ENCODE results near the gene IDUA. TPM values are rescaled to one million over a fixed set of nuclear protein-coding genes. Genes with fewer than 3 reads are reported as not detected.

Gene IDUA
- total RNA-seq, 1 donor from 2014 or later = 37.2 TPM

DNA sequence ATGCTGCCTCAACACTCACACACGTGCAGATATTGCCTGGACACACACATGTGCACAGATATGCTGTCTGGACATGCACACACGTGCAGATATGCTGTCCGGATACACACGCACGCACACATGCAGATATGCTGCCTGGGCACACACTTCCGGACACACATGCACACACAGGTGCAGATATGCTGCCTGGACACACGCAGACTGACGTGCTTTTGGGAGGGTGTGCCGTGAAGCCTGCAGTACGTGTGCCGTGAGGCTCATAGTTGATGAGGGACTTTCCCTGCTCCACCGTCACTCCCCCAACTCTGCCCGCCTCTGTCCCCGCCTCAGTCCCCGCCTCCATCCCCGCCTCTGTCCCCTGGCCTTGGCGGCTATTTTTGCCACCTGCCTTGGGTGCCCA lies 39.3 kb downstream of the IDUA start:
- Mint-ChIP-seq H3K4me1 (ENCODE audit: unreplicated experiment) (no peaks in the 10 kb centered on the region), H3K27ac (no peak overlapping the region), H3K27me3 (no peaks in the 10 kb centered on the region), H3K36me3 (peaks cover 4% of the 10 kb centered on the region), H3K9me3 (no peaks in the 10 kb centered on the region), H3K4me3 (no peak overlapping the region)
- TF ChIP-seq, protein P1, sequence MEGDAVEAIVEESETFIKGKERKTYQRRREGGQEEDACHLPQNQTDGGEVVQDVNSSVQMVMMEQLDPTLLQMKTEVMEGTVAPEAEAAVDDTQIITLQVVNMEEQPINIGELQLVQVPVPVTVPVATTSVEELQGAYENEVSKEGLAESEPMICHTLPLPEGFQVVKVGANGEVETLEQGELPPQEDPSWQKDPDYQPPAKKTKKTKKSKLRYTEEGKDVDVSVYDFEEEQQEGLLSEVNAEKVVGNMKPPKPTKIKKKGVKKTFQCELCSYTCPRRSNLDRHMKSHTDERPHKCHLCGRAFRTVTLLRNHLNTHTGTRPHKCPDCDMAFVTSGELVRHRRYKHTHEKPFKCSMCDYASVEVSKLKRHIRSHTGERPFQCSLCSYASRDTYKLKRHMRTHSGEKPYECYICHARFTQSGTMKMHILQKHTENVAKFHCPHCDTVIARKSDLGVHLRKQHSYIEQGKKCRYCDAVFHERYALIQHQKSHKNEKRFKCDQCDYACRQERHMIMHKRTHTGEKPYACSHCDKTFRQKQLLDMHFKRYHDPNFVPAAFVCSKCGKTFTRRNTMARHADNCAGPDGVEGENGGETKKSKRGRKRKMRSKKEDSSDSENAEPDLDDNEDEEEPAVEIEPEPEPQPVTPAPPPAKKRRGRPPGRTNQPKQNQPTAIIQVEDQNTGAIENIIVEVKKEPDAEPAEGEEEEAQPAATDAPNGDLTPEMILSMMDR (conservative IDR thresholded peaks at IDR 0.05) = no peak
- no peak for DNase-seq (ENCODE audit: extremely low spot score, unreplicated experiment)

DNA sequence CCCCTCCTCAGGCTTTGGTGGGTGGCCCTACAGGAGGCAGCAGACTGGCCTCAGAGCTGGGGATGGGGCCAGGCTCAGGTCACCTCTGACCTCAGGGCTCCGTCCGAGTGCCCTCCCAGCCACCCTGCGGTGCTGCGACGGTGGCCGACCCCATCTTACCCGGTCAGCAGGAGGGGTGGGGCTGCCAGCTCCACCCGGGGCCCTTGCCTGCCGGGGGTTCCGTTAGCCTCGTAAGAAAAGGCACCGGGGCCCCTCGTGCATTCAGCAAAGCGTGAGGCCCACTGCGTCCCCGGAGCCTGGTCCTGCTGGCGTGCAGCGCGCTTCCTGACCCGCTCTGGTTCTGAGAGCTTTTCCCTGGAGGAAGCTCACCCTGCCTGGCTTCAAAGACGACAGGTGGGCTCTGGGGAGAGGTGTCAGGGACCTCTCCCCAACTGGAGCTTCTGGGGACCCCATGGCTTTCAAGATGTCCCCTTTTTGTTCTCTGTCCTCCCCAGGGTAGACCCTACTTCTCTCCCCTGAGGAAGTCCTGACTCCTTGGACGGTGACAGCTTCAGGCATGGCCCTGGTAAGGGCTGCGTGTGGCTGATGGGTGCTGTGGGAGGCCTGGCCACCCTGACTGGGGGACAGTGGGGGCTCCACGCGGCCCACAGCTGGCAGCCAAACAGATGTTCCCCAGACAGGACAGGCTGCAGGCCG lies 40.5 kb downstream of the IDUA start:
- no peaks in the 10 kb centered on the region for H3K27me3 Mint-ChIP-seq
- H3K27ac Mint-ChIP-seq = no peak overlapping the region
- H3K4me1 Mint-ChIP-seq (ENCODE audit: unreplicated experiment) = no peaks in the 10 kb centered on the region
- H3K9me3 Mint-ChIP-seq = no peaks in the 10 kb centered on the region
- H3K36me3 Mint-ChIP-seq = peaks cover 4% of the 10 kb centered on the region
- no peak for DNase-seq (ENCODE audit: extremely low spot score, unreplicated experiment)
- TF ChIP-seq, protein P1 (conservative IDR thresholded peaks at IDR 0.05) = no peak
- no peak overlapping the region for H3K4me3 Mint-ChIP-seq

DNA sequence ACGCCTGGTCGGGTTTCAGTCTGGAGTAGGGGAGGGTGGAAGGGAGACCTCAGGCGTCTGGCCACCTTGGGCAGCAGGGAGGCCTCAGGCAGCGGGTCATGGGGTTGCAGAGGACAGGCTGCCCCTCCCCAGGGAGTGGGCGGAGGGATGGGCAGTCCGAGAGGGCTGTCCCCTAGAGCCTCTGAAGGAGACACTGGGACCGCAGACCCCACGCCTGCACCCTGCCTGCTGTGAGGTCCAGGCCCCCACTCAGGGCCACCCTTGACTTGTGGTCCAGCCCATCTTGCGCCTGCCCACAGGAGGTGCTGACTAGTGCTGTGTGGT lies 41.0 kb downstream of the IDUA start:
- Mint-ChIP-seq H3K9me3 (no peaks in the 10 kb centered on the region), H3K4me3 (no peak overlapping the region), H3K27ac (no peak overlapping the region), H3K36me3 (peaks cover 4% of the 10 kb centered on the region), H3K27me3 (no peaks in the 10 kb centered on the region), H3K4me1 (ENCODE audit: unreplicated experiment) (no peaks in the 10 kb centered on the region)
- TF ChIP-seq, protein P1 (conservative IDR thresholded peaks at IDR 0.05) = no peak
- DNase-seq (ENCODE audit: extremely low spot score, unreplicated experiment) = no peak

DNA sequence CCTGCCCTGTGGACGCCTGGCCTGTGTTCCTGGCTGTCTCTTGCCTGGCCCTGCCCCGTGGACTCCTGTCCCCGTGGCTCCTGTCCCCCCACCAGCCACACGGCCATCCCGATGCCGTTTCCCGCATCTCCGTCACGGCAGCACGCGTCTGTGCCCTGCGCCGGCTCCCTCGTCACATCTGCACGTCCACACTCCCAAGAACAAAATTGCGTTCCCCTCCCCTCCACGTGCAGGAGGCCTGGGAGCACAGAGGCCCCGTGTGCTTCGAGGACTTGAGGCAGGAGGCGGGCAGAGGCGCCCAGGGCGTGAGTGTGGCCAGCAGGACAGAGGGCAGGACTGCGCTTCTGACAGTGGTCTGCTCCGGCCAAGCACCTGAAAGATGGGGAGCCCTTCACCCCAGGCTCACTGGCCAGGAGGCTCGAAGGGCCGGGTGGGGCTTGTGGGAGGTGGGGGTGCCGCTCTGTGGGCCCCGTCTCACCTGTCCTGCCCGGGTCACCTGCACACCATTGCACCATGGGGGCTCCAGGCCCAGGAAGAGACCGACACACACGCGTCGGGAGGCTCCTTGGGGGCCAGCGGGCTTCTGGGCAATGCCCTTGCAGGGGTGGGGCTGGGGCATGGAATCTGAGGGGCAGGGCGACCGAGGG lies 41.9 kb downstream of the IDUA start:
- H3K36me3 Mint-ChIP-seq = peaks cover 4% of the 10 kb centered on the region
- no peak overlapping the region for H3K27ac Mint-ChIP-seq
- TF ChIP-seq, protein P1 (conservative IDR thresholded peaks at IDR 0.05) = no peak
- no peaks in the 10 kb centered on the region for H3K4me1 Mint-ChIP-seq (ENCODE audit: unreplicated experiment)
- H3K4me3 Mint-ChIP-seq = no peak overlapping the region
- H3K27me3 Mint-ChIP-seq = no peaks in the 10 kb centered on the region
- H3K9me3 Mint-ChIP-seq = no peaks in the 10 kb centered on the region
- DNase-seq (ENCODE audit: extremely low spot score, unreplicated experiment) = no peak

DNA sequence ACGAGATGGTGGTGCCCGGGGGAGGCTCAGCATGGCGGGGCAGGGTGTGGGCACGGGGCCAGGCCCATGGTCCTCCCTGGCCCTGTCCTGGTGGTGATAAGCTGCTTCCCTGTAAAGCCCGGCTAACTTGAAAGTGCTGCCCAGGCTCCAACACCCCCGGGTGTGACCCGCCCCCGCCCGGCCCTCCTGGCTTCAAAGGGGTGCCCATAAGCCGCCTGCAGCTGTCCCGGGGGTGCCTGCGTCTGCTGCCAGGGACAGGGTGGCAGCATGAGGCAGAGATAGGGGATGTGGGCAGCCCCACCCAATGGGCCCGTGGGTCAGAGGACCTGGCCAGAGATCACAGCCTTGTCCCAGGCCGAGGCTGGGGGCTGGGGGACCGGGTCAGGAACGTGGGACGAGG lies 42.7 kb downstream of the IDUA start:
- TF ChIP-seq, protein P1 (conservative IDR thresholded peaks at IDR 0.05) = no peak
- no peaks in the 10 kb centered on the region for H3K9me3 Mint-ChIP-seq
- no peak overlapping the region for H3K4me3 Mint-ChIP-seq
- H3K36me3 Mint-ChIP-seq = peaks cover 4% of the 10 kb centered on the region
- no peaks in the 10 kb centered on the region for H3K4me1 Mint-ChIP-seq (ENCODE audit: unreplicated experiment)
- no peak overlapping the region for H3K27ac Mint-ChIP-seq
- H3K27me3 Mint-ChIP-seq = no peaks in the 10 kb centered on the region
- no peak for DNase-seq (ENCODE audit: extremely low spot score, unreplicated experiment)
